Measurements from ENCODE around the gene DNAJC8. TPM values are rescaled to one million over a fixed set of nuclear protein-coding genes. Genes with fewer than 3 reads are reported as not detected.

Gene DNAJC8
- polyA plus RNA-seq, 3 donors: 30.6 to 118 (median 113) TPM

DNA sequence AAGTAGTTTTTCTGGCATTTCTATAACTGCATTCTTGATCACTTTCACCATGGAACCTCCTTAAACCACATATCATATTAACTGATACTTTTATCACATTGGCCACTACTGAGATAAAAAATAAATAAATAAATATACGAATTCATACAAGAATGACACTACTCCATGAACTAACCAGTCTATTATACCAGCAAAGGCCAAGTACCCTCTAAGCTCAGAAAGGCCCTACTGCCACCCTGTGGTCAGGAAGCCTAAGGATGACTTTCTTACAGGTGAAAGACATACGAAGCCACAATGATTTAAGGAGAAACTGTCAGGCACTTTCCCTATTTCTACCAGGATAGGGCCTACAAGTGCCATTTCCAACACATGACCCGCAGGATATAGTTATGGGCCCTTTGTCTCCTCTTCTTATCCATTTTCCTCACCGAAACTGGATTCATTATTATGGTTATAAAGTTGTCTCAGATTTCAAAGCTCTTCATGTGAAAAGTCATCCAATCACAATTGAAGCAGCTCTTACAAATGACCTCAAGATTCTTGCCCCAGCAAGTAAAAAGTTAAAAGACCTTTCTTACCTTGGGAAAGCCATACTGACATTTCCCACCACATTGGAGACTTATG, 23.9 kb downstream of the DNAJC8 start:
- DNase-seq: peak; percentile 59 to 74 (median 70)
- Histone ChIP-seq H3K36me3 (replicated peaks in 1 of 2; ENCODE audit: control insufficient read depth in 1 of 2, insufficient read depth in 2 of 2, low read length in 2 of 2) (peaks cover 65 to 89% of the 10 kb centered on the region in 2 donors), H3K9ac (ENCODE audit: insufficient read depth, low read length, poor library complexity, severe bottlenecking) (no peak overlapping the region), H3K4me1 (ENCODE audit: control insufficient read depth in 1 of 2, insufficient read depth in 2 of 2, low read length in 2 of 2) (no peaks in the 10 kb centered on the region), H2AFZ (ENCODE audit: insufficient read depth, low read depth, low read length, poor library complexity, severe bottlenecking) (no peak overlapping the region), H3K27me3 (ENCODE audit: control insufficient read depth in 2 of 2, insufficient read depth in 2 of 2, low read length in 2 of 2) (no peaks in the 10 kb centered on the region), H3K4me2 (replicated peaks; ENCODE audit: extremely low read depth, low read length, poor library complexity, severe bottlenecking) (no peak overlapping the region), H3K4me3 (replicated peaks in 1 of 3; ENCODE audit: low read depth in 2 of 3, low read length in 3 of 3) (no peak overlapping the region), H4K20me1 (ENCODE audit: insufficient read depth, low read length) (peaks cover 7% of the 10 kb centered on the region), H3K9me3 (replicated peaks in 1 of 2; ENCODE audit: control insufficient read depth in 1 of 2, insufficient read depth in 1 of 2, low read length in 2 of 2) (no peaks in the 10 kb centered on the region), H3K79me2 (ENCODE audit: insufficient read depth, low read length) (peaks cover 16% of the 10 kb centered on the region), H3K27ac (ENCODE audit: low read depth in 1 of 2, low read length in 2 of 2) (no peak overlapping the region)
- intact Hi-C loops (cut with micrococcal nuclease): loop anchor here (2.0 to 5.0 kb wide), 2 partner anchors 117 to 118 kb away; no protein-coding TSS in a partner anchor
- 0% methylated on average over 1 of the region's 4 CpGs for WGBS (ENCODE audit: insufficient coverage)
- no peaks in the 10 kb centered on the region for H3K4me1 Mint-ChIP-seq
- TF ChIP-seq, protein P1, sequence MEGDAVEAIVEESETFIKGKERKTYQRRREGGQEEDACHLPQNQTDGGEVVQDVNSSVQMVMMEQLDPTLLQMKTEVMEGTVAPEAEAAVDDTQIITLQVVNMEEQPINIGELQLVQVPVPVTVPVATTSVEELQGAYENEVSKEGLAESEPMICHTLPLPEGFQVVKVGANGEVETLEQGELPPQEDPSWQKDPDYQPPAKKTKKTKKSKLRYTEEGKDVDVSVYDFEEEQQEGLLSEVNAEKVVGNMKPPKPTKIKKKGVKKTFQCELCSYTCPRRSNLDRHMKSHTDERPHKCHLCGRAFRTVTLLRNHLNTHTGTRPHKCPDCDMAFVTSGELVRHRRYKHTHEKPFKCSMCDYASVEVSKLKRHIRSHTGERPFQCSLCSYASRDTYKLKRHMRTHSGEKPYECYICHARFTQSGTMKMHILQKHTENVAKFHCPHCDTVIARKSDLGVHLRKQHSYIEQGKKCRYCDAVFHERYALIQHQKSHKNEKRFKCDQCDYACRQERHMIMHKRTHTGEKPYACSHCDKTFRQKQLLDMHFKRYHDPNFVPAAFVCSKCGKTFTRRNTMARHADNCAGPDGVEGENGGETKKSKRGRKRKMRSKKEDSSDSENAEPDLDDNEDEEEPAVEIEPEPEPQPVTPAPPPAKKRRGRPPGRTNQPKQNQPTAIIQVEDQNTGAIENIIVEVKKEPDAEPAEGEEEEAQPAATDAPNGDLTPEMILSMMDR (IDR thresholded peaks at IDR 0.05): peak; percentile 83
- peak overlapping the region in 3 of 7 donors; percentile 38 to 78 (median 40) for H3K27ac Mint-ChIP-seq
- H3K27me3 Mint-ChIP-seq (ENCODE audit: low read depth in 3 of 3): peaks cover 0 to 1% (median 0%) of the 10 kb centered on the region in 3 donors
- peaks cover 60 to 78% of the 10 kb centered on the region in 2 donors for H3K36me3 Mint-ChIP-seq
- H3K9me3 Mint-ChIP-seq: no peaks in the 10 kb centered on the region
- no peak overlapping the region for H3K4me3 Mint-ChIP-seq

DNA sequence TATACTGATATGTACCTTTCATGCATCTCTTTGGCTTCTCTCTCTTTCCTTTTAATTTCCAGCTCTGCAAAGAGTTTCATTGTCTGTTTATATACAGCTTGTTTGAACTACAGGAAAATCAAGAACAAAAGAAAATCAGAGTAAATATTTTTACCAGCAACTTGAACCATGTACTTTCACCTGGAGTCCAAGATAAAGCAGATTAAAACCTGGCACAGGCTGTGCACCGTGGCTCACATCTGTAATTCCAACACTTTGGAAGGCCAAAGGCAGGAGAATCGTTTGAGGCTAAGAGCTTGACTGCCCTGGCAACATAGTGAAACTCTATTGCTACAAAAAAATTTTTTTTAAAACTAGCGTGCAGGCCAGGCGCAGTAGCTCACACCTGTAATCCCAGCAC, 27.6 kb downstream of the DNAJC8 start:
- Mint-ChIP-seq H3K27ac (no peak overlapping the region), H3K4me1 (no peaks in the 10 kb centered on the region), H3K9me3 (no peaks in the 10 kb centered on the region), H3K36me3 (peaks cover 65 to 87% of the 10 kb centered on the region in 2 donors), H3K4me3 (no peak overlapping the region), H3K27me3 (ENCODE audit: low read depth in 3 of 3) (peaks cover 0 to 1% (median 0%) of the 10 kb centered on the region in 3 donors)
- no peak overlapping the region for H2AFZ ChIP-seq (ENCODE audit: insufficient read depth, low read depth, low read length, poor library complexity, severe bottlenecking)
- H3K27me3 ChIP-seq (ENCODE audit: control insufficient read depth in 2 of 2, insufficient read depth in 2 of 2, low read length in 2 of 2): no peaks in the 10 kb centered on the region
- DNase-seq: no peak
- H3K9me3 ChIP-seq (replicated peaks in 1 of 2; ENCODE audit: control insufficient read depth in 1 of 2, insufficient read depth in 1 of 2, low read length in 2 of 2): no peaks in the 10 kb centered on the region
- TF ChIP-seq, protein P1 (IDR thresholded peaks at IDR 0.05): no peak
- intact Hi-C loops (cut with micrococcal nuclease): loop anchor here in 1 of 2 donors (5.0 kb wide), 1 partner anchor 113 kb away; no protein-coding TSS in a partner anchor
- no peak overlapping the region for H3K4me2 ChIP-seq (replicated peaks; ENCODE audit: extremely low read depth, low read length, poor library complexity, severe bottlenecking)
- H4K20me1 ChIP-seq (ENCODE audit: insufficient read depth, low read length): no peaks in the 10 kb centered on the region
- no peak overlapping the region for H3K27ac ChIP-seq (ENCODE audit: low read depth in 1 of 2, low read length in 2 of 2)
- H3K9ac ChIP-seq (ENCODE audit: insufficient read depth, low read length, poor library complexity, severe bottlenecking): no peak overlapping the region
- no peaks in the 10 kb centered on the region for H3K4me1 ChIP-seq (ENCODE audit: control insufficient read depth in 1 of 2, insufficient read depth in 2 of 2, low read length in 2 of 2)
- H3K36me3 ChIP-seq (replicated peaks in 1 of 2; ENCODE audit: control insufficient read depth in 1 of 2, insufficient read depth in 2 of 2, low read length in 2 of 2): peaks cover 61 to 90% of the 10 kb centered on the region in 2 donors
- WGBS (ENCODE audit: insufficient coverage): 100% methylated on average over 4 of the region's 4 CpGs
- peaks cover 4% of the 10 kb centered on the region for H3K79me2 ChIP-seq (ENCODE audit: insufficient read depth, low read length)
- no peak overlapping the region for H3K4me3 ChIP-seq (replicated peaks in 1 of 3; ENCODE audit: low read depth in 2 of 3, low read length in 3 of 3)
